ENCODE results near the gene AGPAT4.

Gene AGPAT4

GRCh38 chr6:161300823-161301222 lies 27.0 kb upstream of the AGPAT4 start:
- ATAC-seq = no peak
- Mint-ChIP-seq H3K27ac (no peak overlapping the region), H3K4me1 (no peaks in the 10 kb centered on the region), H3K4me3 (no peak overlapping the region), H3K9me3 (no peaks in the 10 kb centered on the region), H3K27me3 (peaks cover 9% of the 10 kb centered on the region), H3K36me3 (no peaks in the 10 kb centered on the region)

DNA sequence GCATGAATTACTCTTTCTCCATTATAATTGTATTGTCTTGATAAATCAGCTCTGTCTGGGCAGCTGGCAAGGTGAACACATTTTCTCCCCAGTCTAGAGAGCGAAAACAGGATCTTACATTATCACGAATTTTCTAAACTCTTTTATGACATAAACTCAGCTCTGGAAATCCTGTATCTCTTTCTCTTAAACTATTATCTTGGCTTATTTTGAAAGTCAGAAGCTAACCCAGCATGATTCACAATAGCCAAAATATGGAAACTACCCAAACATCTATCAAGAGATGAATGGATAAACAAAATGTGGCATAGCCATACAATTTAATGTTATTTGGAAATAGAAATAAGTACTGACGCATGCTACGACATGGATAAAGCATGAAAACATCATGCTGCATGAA lies 25.9 kb upstream of the AGPAT4 start:
- H3K36me3 Mint-ChIP-seq = no peaks in the 10 kb centered on the region
- ATAC-seq = no peak
- H3K4me3 Mint-ChIP-seq = no peak overlapping the region
- H3K9me3 Mint-ChIP-seq = no peaks in the 10 kb centered on the region
- peaks cover 4% of the 10 kb centered on the region for H3K27me3 Mint-ChIP-seq
- H3K4me1 Mint-ChIP-seq = no peaks in the 10 kb centered on the region
- no peak overlapping the region for H3K27ac Mint-ChIP-seq

DNA sequence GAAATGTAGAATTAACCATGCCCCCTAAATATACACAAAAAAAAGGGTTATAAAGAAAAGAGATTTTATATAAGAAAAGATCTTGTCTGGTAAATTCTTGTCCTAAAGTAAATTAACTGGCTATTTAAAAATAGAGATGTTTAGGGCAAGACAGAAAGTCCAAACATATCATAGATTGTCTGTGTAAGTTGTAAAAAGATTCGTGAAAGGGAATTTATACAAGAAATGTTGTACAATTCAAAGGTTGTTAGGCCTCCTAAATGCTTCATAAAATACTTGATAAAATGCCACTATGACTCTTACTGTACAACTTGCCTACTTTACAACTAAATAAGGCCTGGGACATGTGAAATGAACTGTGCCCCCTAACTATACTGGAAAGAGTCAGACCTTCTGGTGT lies 21.9 kb upstream of the AGPAT4 start:
- no peak overlapping the region for H3K4me3 Mint-ChIP-seq
- no peaks in the 10 kb centered on the region for H3K9me3 Mint-ChIP-seq
- no peak for ATAC-seq
- no peaks in the 10 kb centered on the region for H3K4me1 Mint-ChIP-seq
- H3K36me3 Mint-ChIP-seq = no peaks in the 10 kb centered on the region
- H3K27me3 Mint-ChIP-seq = peaks cover 16% of the 10 kb centered on the region
- no peak overlapping the region for H3K27ac Mint-ChIP-seq

GRCh38 chr6:161292650-161293281 lies 18.9 kb upstream of the AGPAT4 start:
- Mint-ChIP-seq H3K36me3 (no peaks in the 10 kb centered on the region), H3K9me3 (no peaks in the 10 kb centered on the region), H3K4me3 (no peak overlapping the region), H3K4me1 (no peaks in the 10 kb centered on the region), H3K27me3 (peaks cover 16% of the 10 kb centered on the region), H3K27ac (no peak overlapping the region)
- ATAC-seq = no peak

GRCh38 chr6:161292145-161292544 lies 18.3 kb upstream of the AGPAT4 start:
- Mint-ChIP-seq H3K27me3 (peaks cover 21% of the 10 kb centered on the region), H3K4me1 (no peaks in the 10 kb centered on the region), H3K9me3 (no peaks in the 10 kb centered on the region), H3K36me3 (no peaks in the 10 kb centered on the region), H3K4me3 (no peak overlapping the region), H3K27ac (no peak overlapping the region)
- ATAC-seq = no peak

DNA sequence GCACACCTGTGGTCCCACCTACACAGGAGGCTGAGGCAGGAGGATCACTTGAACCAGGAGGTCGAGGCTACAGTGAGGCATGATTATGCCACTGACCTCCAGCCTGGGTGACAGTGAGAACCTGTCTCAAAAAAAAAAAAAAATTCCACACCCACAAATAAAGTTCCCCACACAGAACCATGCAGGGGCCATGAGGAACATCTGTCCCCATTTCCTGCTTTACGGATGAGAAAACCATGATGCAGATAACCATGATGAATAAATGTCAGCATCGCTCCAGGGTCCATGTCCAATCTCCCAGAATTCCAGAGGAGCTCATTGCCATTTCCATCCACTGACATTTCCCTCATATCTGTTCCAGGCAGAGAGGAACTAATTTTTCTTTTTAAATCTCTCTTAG lies 16.9 kb upstream of the AGPAT4 start:
- peaks cover 35% of the 10 kb centered on the region for H3K27me3 Mint-ChIP-seq
- H3K27ac Mint-ChIP-seq = no peak overlapping the region
- no peaks in the 10 kb centered on the region for H3K36me3 Mint-ChIP-seq
- H3K9me3 Mint-ChIP-seq = no peaks in the 10 kb centered on the region
- no peaks in the 10 kb centered on the region for H3K4me1 Mint-ChIP-seq
- H3K4me3 Mint-ChIP-seq = no peak overlapping the region
- no peak for ATAC-seq

- H3K4me3 Mint-ChIP-seq = no peak overlapping the region
- no peak for ATAC-seq
- no peaks in the 10 kb centered on the region for H3K36me3 Mint-ChIP-seq
- no peaks in the 10 kb centered on the region for H3K4me1 Mint-ChIP-seq
- H3K27me3 Mint-ChIP-seq = peaks cover 22% of the 10 kb centered on the region
- no peak overlapping the region for H3K27ac Mint-ChIP-seq
- H3K9me3 Mint-ChIP-seq = peaks cover 9% of the 10 kb centered on the region
Observed at GRCh38 chr6:161284653-161285052, 10.8 kb upstream of the AGPAT4 start.

DNA sequence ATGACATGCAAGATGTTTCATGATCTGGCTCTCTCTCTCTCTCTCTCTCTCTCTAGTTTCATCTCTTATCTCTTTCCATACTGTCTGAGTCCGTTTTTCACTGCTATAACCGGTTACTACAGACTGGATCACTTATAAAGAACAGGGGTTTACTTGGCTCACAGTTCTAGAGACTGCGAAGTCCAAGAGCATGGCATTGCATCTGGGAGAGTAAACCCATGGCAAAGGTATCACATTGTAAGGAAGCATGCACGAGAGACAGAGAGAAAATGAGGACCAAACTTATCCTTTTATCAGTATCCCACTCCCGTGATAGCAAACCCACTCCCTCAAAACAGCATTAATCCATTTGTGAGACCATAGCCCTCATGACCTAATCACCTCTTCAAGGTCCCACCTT lies 7.2 kb upstream of the AGPAT4 start:
- Mint-ChIP-seq H3K9me3 (peaks cover 11% of the 10 kb centered on the region), H3K27me3 (peaks cover 12% of the 10 kb centered on the region), H3K27ac (no peak overlapping the region), H3K36me3 (no peaks in the 10 kb centered on the region), H3K4me3 (no peak overlapping the region), H3K4me1 (no peaks in the 10 kb centered on the region)
- ATAC-seq = no peak

GRCh38 chr6:161279677-161280415 lies 6.0 kb upstream of the AGPAT4 start:
- Mint-ChIP-seq H3K36me3 (no peaks in the 10 kb centered on the region), H3K27me3 (peaks cover 15% of the 10 kb centered on the region), H3K4me1 (no peaks in the 10 kb centered on the region), H3K27ac (no peak overlapping the region), H3K9me3 (peaks cover 12% of the 10 kb centered on the region), H3K4me3 (no peak overlapping the region)
- ATAC-seq = no peak

- peaks cover 6% of the 10 kb centered on the region for H3K4me1 Mint-ChIP-seq
- peaks cover 12% of the 10 kb centered on the region for H3K9me3 Mint-ChIP-seq
- H3K4me3 Mint-ChIP-seq = no peak overlapping the region
- no peaks in the 10 kb centered on the region for H3K36me3 Mint-ChIP-seq
- H3K27ac Mint-ChIP-seq = no peak overlapping the region
- no peak for ATAC-seq
- peaks cover 24% of the 10 kb centered on the region for H3K27me3 Mint-ChIP-seq
Observed at GRCh38 chr6:161276605-161277155, 2.8 kb upstream of the AGPAT4 start.

GRCh38 chr6:161274898-161275297 lies 1.0 kb upstream of the AGPAT4 start:
- H3K4me1 Mint-ChIP-seq = peaks cover 6% of the 10 kb centered on the region
- peaks cover 24% of the 10 kb centered on the region for H3K27me3 Mint-ChIP-seq
- no peak for ATAC-seq
- no peaks in the 10 kb centered on the region for H3K36me3 Mint-ChIP-seq
- no peak overlapping the region for H3K4me3 Mint-ChIP-seq
- H3K9me3 Mint-ChIP-seq = peaks cover 3% of the 10 kb centered on the region
- no peak overlapping the region for H3K27ac Mint-ChIP-seq

DNA sequence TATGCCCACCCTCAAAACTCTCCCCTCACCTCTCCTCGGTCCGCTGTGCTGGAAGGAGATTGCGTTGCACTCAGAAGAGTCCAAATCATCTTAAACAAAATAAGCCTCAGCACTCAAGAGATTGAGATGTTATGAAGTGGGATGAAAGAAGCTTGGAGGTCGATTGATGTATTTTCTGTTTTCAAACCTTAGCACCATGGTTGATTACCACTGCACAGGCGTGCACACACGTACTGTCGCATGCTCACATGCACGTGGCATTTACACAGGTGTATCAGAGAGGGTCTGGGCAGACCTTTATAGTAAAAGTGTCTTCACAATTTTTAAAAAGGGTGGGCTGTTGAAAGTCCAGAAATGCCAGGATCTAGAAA lies 612 bp upstream of the AGPAT4 start:
- Mint-ChIP-seq H3K4me3 (peak overlapping the region; percentile 87), H3K4me1 (peaks cover 6% of the 10 kb centered on the region), H3K36me3 (no peaks in the 10 kb centered on the region), H3K27ac (peak overlapping the region; percentile 77), H3K9me3 (peaks cover 5% of the 10 kb centered on the region), H3K27me3 (peaks cover 24% of the 10 kb centered on the region)
- no peak for ATAC-seq

DNA sequence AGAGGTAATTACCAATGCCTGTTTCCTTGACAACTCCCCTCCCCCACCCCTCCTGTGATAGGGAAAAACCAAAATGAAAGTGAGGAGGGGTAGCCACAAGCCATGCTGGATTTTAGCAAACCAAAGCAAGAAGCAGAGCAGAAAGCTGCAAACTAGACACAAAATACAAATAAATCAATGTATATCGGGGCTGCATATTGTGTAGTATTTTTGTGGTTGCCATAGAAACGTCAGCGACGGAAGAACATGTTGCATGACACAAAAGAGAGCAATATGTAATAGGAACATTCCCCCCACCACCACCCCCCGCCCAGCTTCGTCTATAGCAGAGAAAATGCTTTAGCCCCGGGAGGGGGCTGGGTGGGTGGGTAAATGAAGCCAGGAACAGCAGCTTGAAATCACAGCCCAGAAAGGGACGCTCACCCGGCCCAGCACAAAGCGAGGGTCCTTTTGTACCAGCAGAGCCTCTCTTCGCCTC lies 548 bp downstream of the AGPAT4 start:
- ATAC-seq = peak; percentile 22
- H3K4me1 Mint-ChIP-seq = peaks cover 6% of the 10 kb centered on the region
- no peaks in the 10 kb centered on the region for H3K36me3 Mint-ChIP-seq
- H3K9me3 Mint-ChIP-seq = peaks cover 5% of the 10 kb centered on the region
- H3K27ac Mint-ChIP-seq = peak overlapping the region; percentile 77
- H3K27me3 Mint-ChIP-seq = peaks cover 24% of the 10 kb centered on the region
- peak overlapping the region; percentile 72 for H3K4me3 Mint-ChIP-seq

DNA sequence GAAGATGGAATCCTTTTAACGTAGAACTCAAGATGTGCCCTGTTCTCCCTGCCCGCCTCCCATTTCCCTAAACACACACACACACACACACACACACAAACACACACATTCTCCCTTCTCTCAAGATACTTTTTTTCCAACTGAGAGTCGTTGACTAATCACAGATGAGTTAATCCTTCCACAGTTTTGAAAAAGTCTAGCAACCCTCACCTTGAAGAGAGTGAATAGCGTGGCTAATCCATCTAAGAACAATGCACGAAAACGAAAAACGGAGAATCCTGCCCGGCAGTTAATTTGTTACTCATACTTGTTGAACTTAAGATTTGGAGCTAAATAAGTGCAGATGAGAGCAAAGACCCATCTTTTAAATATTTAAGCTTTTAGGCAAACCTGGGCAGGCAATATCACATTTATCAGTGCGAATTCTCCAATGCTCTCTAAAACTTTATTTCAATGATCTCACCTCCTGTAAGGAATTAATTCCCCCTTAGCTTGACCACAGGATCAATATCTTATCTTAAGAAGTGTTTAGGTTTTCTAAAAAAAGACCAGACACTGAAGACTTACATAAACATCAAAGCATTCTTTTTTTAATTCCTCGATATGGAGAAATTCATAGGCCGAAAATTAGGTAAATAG lies 1.1 kb downstream of the AGPAT4 start:
- Mint-ChIP-seq H3K9me3 (peaks cover 5% of the 10 kb centered on the region), H3K27me3 (peaks cover 24% of the 10 kb centered on the region), H3K27ac (peak overlapping the region; percentile 77), H3K4me1 (peaks cover 6% of the 10 kb centered on the region), H3K36me3 (no peaks in the 10 kb centered on the region), H3K4me3 (peak overlapping the region; percentile 72)
- ATAC-seq = no peak

GRCh38 chr6:161271343-161272030 lies 2.4 kb downstream of the AGPAT4 start:
- H3K4me1 Mint-ChIP-seq = peaks cover 6% of the 10 kb centered on the region
- no peak for ATAC-seq
- peaks cover 23% of the 10 kb centered on the region for H3K27me3 Mint-ChIP-seq
- no peaks in the 10 kb centered on the region for H3K36me3 Mint-ChIP-seq
- H3K27ac Mint-ChIP-seq = no peak overlapping the region
- peaks cover 5% of the 10 kb centered on the region for H3K9me3 Mint-ChIP-seq
- H3K4me3 Mint-ChIP-seq = no peak overlapping the region
